ENCODE data around the gene ZBTB20. TPM values are rescaled to one million over a fixed set of nuclear protein-coding genes. Genes with fewer than 3 reads are reported as not detected.

Gene ZBTB20
- total RNA-seq, 1 donor from 2014 or later: 21.4 TPM

- no peak for FAIRE-seq
- no peak overlapping the region for H3K27ac ChIP-seq (ENCODE audit: low read depth, low read length)
- peaks cover 30% of the 10 kb centered on the region for H3K79me2 ChIP-seq (ENCODE audit: insufficient read depth, low read length)
- no peaks in the 10 kb centered on the region for H3K4me1 ChIP-seq (ENCODE audit: insufficient read depth, low read length)
- no peaks in the 10 kb centered on the region for H3K27me3 ChIP-seq (ENCODE audit: insufficient read depth, low read length)
- H3K36me3 ChIP-seq (ENCODE audit: insufficient read depth, low read length): no peaks in the 10 kb centered on the region
- DNase-seq (ENCODE audit: low read depth): no peak
- H3K36me3 Mint-ChIP-seq (ENCODE audit: low read depth, unreplicated experiment): peaks cover 3% of the 10 kb centered on the region
- no peak overlapping the region for H2AFZ ChIP-seq (ENCODE audit: low read depth, low read length)
- no peaks in the 10 kb centered on the region for H3K27me3 Mint-ChIP-seq (ENCODE audit: low read depth, unreplicated experiment)
- no peak for TF ChIP-seq EZH2 (IDR thresholded peaks at IDR 0.05; ENCODE audit: insufficient read depth, low read length)
- no peak for TF ChIP-seq CTCF (IDR thresholded peaks at IDR 0.05; ENCODE audit: insufficient read depth, low read depth, low read length)
- no peak overlapping the region for H3K9ac ChIP-seq (ENCODE audit: low read length)
- no peaks in the 10 kb centered on the region for H3K9me3 Mint-ChIP-seq (ENCODE audit: unreplicated experiment)
- no peaks in the 10 kb centered on the region for H3K9me3 ChIP-seq (ENCODE audit: insufficient read depth, low read depth, low read length)
- peaks cover 2% of the 10 kb centered on the region for H3K4me1 Mint-ChIP-seq (ENCODE audit: low read depth, unreplicated experiment)
- peaks cover 12% of the 10 kb centered on the region for H4K20me1 ChIP-seq (ENCODE audit: insufficient read depth, low read length)
- H3K4me3 ChIP-seq (ENCODE audit: insufficient read depth, low read depth, low read length): no peak overlapping the region
- no peak overlapping the region for H3K4me3 Mint-ChIP-seq (ENCODE audit: unreplicated experiment)
- H3K4me2 ChIP-seq (ENCODE audit: low read length): no peak overlapping the region
- no peak overlapping the region for H3K27ac Mint-ChIP-seq (ENCODE audit: unreplicated experiment)
Observed at GRCh38 chr3:114584734-114585371, 562.2 kb downstream of the ZBTB20 start.

GRCh38 chr3:114582929-114583328, 564.2 kb downstream of the ZBTB20 start:
- Histone ChIP-seq H3K27me3 (ENCODE audit: insufficient read depth, low read length) (no peaks in the 10 kb centered on the region), H3K4me3 (ENCODE audit: insufficient read depth, low read depth, low read length) (no peak overlapping the region), H4K20me1 (ENCODE audit: insufficient read depth, low read length) (peaks cover 12% of the 10 kb centered on the region), H3K79me2 (ENCODE audit: insufficient read depth, low read length) (peaks cover 20% of the 10 kb centered on the region), H3K4me1 (ENCODE audit: insufficient read depth, low read length) (no peaks in the 10 kb centered on the region), H3K9me3 (ENCODE audit: insufficient read depth, low read depth, low read length) (no peaks in the 10 kb centered on the region), H3K9ac (ENCODE audit: low read length) (no peak overlapping the region), H2AFZ (ENCODE audit: low read depth, low read length) (no peak overlapping the region), H3K27ac (ENCODE audit: low read depth, low read length) (no peak overlapping the region), H3K4me2 (ENCODE audit: low read length) (no peak overlapping the region), H3K36me3 (ENCODE audit: insufficient read depth, low read length) (no peaks in the 10 kb centered on the region)
- DNase-seq (ENCODE audit: low read depth): no peak
- no peak for FAIRE-seq
- H3K4me1 Mint-ChIP-seq (ENCODE audit: low read depth, unreplicated experiment): peaks cover 2% of the 10 kb centered on the region
- no peaks in the 10 kb centered on the region for H3K9me3 Mint-ChIP-seq (ENCODE audit: unreplicated experiment)
- peaks cover 3% of the 10 kb centered on the region for H3K36me3 Mint-ChIP-seq (ENCODE audit: low read depth, unreplicated experiment)
- no peak for TF ChIP-seq EZH2 (IDR thresholded peaks at IDR 0.05; ENCODE audit: insufficient read depth, low read length)
- no peak for TF ChIP-seq CTCF (IDR thresholded peaks at IDR 0.05; ENCODE audit: insufficient read depth, low read depth, low read length)
- H3K4me3 Mint-ChIP-seq (ENCODE audit: unreplicated experiment): no peak overlapping the region
- no peaks in the 10 kb centered on the region for H3K27me3 Mint-ChIP-seq (ENCODE audit: low read depth, unreplicated experiment)
- no peak overlapping the region for H3K27ac Mint-ChIP-seq (ENCODE audit: unreplicated experiment)

- peaks cover 12% of the 10 kb centered on the region for H4K20me1 ChIP-seq (ENCODE audit: insufficient read depth, low read length)
- TF ChIP-seq EZH2 (IDR thresholded peaks at IDR 0.05; ENCODE audit: insufficient read depth, low read length) (no peak), CTCF (IDR thresholded peaks at IDR 0.05; ENCODE audit: insufficient read depth, low read depth, low read length) (no peak)
- no peaks in the 10 kb centered on the region for H3K36me3 ChIP-seq (ENCODE audit: insufficient read depth, low read length)
- H2AFZ ChIP-seq (ENCODE audit: low read depth, low read length): no peak overlapping the region
- no peak for FAIRE-seq
- H3K4me3 Mint-ChIP-seq (ENCODE audit: unreplicated experiment): no peak overlapping the region
- H3K27me3 Mint-ChIP-seq (ENCODE audit: low read depth, unreplicated experiment): no peaks in the 10 kb centered on the region
- no peak overlapping the region for H3K4me2 ChIP-seq (ENCODE audit: low read length)
- no peak overlapping the region for H3K4me3 ChIP-seq (ENCODE audit: insufficient read depth, low read depth, low read length)
- no peak for DNase-seq (ENCODE audit: low read depth)
- no peak overlapping the region for H3K27ac Mint-ChIP-seq (ENCODE audit: unreplicated experiment)
- peaks cover 20% of the 10 kb centered on the region for H3K79me2 ChIP-seq (ENCODE audit: insufficient read depth, low read length)
- no peaks in the 10 kb centered on the region for H3K9me3 Mint-ChIP-seq (ENCODE audit: unreplicated experiment)
- H3K36me3 Mint-ChIP-seq (ENCODE audit: low read depth, unreplicated experiment): no peaks in the 10 kb centered on the region
- no peaks in the 10 kb centered on the region for H3K9me3 ChIP-seq (ENCODE audit: insufficient read depth, low read depth, low read length)
- H3K27ac ChIP-seq (ENCODE audit: low read depth, low read length): no peak overlapping the region
- H3K9ac ChIP-seq (ENCODE audit: low read length): no peak overlapping the region
- peaks cover 8% of the 10 kb centered on the region for H3K4me1 ChIP-seq (ENCODE audit: insufficient read depth, low read length)
- H3K27me3 ChIP-seq (ENCODE audit: insufficient read depth, low read length): no peaks in the 10 kb centered on the region
- peaks cover 15% of the 10 kb centered on the region for H3K4me1 Mint-ChIP-seq (ENCODE audit: low read depth, unreplicated experiment)
Observed at GRCh38 chr3:114572364-114573062, 574.6 kb downstream of the ZBTB20 start.
